MCF 10A (cell line): ENCODE measurements around the gene HYKK. TPM values are rescaled to one million over a fixed set of nuclear protein-coding genes. Genes with fewer than 3 reads are reported as not detected.
"Not testable (repeated sequence)": the region's sequence is repeated elsewhere in the genome, so short reads cannot be mapped to it uniquely, and the experiment has no call there.

ENCODE experiments used
- BruUV-seq: library from RNA; stranded (reverse); fragments of 400-500 nt; replicated peaks from 2 replicates; lab custom pipeline; 2021; lab: Mats Ljungman, UMichigan
- CTCF ChIA-PET: fragments of 300-600 bp; sonication (Branson Sonifier 250); formaldehyde crosslinking; extraction: SDS; loops from one replicate; lab custom pipeline; 2021; ENCODE audit warnings: antibody characterized with exemption, inconsistent platforms; lab: Yijun Ruan, JAX
- POLR2A ChIA-PET: fragments of 300-600, 350-650 bp; sonication (Branson Sonifier 250); formaldehyde crosslinking; extraction: SDS; loops from one replicate; lab custom pipeline; 2020; ENCODE audit warnings: antibody characterized with exemption, inconsistent platforms; lab: Yijun Ruan, JAX
- DNase-seq: peaks from one replicate; pipeline ENCODE4 v3.0.0-alpha.2; 2018; ENCODE audit not compliant: unreplicated experiment
- H3K27ac Mint-ChIP-seq: one replicate; pipeline ENCODE4 v1.8.0; 2022; ENCODE audit warnings: mild to moderate bottlenecking, low read depth, mixed read lengths; ENCODE audit not compliant: unreplicated experiment
- H3K27me3 Mint-ChIP-seq: one replicate; pipeline ENCODE4 v1.8.0; 2022; ENCODE audit warnings: mixed read lengths; ENCODE audit not compliant: insufficient read depth, unreplicated experiment
- H3K36me3 Mint-ChIP-seq: one replicate; pipeline ENCODE4 v1.8.0; 2022; ENCODE audit warnings: mild to moderate bottlenecking, moderate library complexity, mixed read lengths; ENCODE audit not compliant: insufficient read depth, unreplicated experiment
- H3K4me1 Mint-ChIP-seq: one replicate; pipeline ENCODE4 v1.8.0; 2022; ENCODE audit warnings: mixed read lengths; ENCODE audit not compliant: insufficient read depth, unreplicated experiment
- H3K4me3 Mint-ChIP-seq: one replicate; pipeline ENCODE4 v1.8.0; 2022; ENCODE audit warnings: mild to moderate bottlenecking, moderate library complexity, mixed read lengths; ENCODE audit not compliant: unreplicated experiment
- H3K9me3 Mint-ChIP-seq: one replicate; pipeline ENCODE4 v1.8.0; 2022; ENCODE audit warnings: mixed read lengths; ENCODE audit not compliant: unreplicated experiment
- CTCF ChIP-seq: fragments of 200-600 bp; IDR thresholded peaks from one replicate; pipeline ENCODE4 v1.8.0; 2022; ENCODE audit warnings: antibody characterized with exemption, mild to moderate bottlenecking; ENCODE audit not compliant: unreplicated experiment
- intact Hi-C: fragments of 100-400 bp; cut with micrococcal nuclease; formaldehyde crosslinking; loops from 2 replicates; pipeline ENCODE4 v1.14.1; 2022
- total RNA-seq: library from RNA; stranded (reverse); gene quantifications from 2 replicates; pipeline ENCODE4 v1.2.3, GENCODE V29; 2022

HYKK gene
- total RNA-seq, 1 experiment from 2014 or later: 1.2 TPM

- Mint-ChIP-seq H3K4me3 (no peak overlapping the region), H3K36me3 (peaks cover 27% of the 10 kb centered on the region), H3K4me1 (no peaks in the 10 kb centered on the region), H3K9me3 (no peaks in the 10 kb centered on the region), H3K27me3 (no peaks in the 10 kb centered on the region), H3K27ac (no peak overlapping the region)
- CTCF ChIA-PET: no interaction called here
- BruUV-seq: no TSS peak
- intact Hi-C loops: no loop called here
- no peak for DNase-seq
- no peak for TF ChIP-seq CTCF
- POLR2A ChIA-PET: interaction anchor here (1.0 to 2.2 kb wide), 2 partner anchors 11 to 23 kb away, joined by 3 to 8 read pairs; partner anchors contain the start of gene PSMA4
These were observed 44.5 kb downstream of the HYKK start for GRCh38 chr15:78551902-78552301.

DNA sequence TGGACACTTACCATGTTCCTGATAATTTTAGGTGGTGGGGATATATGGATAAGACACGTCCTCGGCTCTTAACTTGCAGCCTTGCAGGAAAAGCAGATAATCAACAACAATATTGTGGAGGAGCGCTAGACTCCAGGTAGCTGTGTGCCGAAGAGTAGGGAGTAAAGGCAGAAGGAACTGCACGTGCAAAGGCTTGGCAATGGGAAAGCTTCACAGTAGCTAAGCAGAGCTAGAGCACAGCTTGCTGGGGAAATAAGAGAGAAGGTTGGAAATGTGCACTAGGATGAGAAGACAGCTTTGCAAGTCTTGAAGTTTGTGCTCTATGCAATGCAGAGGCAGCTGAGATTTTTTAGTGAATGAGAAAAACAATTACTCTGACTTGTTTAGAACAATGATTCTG lies 45.2 kb downstream of the HYKK start:
- intact Hi-C loops: no loop called here
- no peak overlapping the region for H3K27ac Mint-ChIP-seq
- no peaks in the 10 kb centered on the region for H3K4me1 Mint-ChIP-seq
- no peaks in the 10 kb centered on the region for H3K9me3 Mint-ChIP-seq
- no TSS peak for BruUV-seq
- CTCF ChIA-PET: no interaction called here
- no peaks in the 10 kb centered on the region for H3K27me3 Mint-ChIP-seq
- DNase-seq: no peak
- POLR2A ChIA-PET: interaction anchor here (0.6 to 2.2 kb wide), 3 partner anchors 12 to 44 kb away, joined by 3 to 8 read pairs (median 3); partner anchors contain the start of gene PSMA4
- H3K4me3 Mint-ChIP-seq: no peak overlapping the region
- peaks cover 20% of the 10 kb centered on the region for H3K36me3 Mint-ChIP-seq
- TF ChIP-seq CTCF: no peak

DNA sequence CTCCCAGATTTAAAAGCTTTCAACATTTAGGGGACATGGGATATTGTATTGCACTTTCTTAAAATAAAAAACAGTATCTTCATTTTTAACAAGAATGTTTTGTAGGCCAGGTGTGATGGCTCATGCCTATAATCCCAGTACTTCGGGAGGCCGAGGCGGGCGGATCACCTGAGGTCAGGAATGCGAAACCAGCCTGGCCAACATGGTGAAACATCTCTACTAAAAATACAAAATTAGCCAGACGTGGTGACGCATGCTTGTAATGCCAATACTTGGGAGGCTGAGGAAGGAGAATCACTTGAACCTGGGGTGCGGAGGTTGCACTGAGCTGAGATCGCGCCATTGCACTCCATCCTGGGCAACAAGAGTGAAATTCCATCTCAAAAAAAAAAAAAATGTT lies 52.8 kb downstream of the HYKK start:
- BruUV-seq, H3K36me3 Mint-ChIP-seq, H3K27ac Mint-ChIP-seq, CTCF ChIA-PET, H3K27me3 Mint-ChIP-seq, H3K4me1 Mint-ChIP-seq, H3K9me3 Mint-ChIP-seq, DNase-seq, intact Hi-C loops, H3K4me3 Mint-ChIP-seq: not testable (repeated sequence)
- POLR2A ChIA-PET: interaction anchor here (1.8 kb wide), 1 partner anchor 20 kb away, joined by 5 read pairs; the partner anchor contains the start of gene PSMA4

DNA sequence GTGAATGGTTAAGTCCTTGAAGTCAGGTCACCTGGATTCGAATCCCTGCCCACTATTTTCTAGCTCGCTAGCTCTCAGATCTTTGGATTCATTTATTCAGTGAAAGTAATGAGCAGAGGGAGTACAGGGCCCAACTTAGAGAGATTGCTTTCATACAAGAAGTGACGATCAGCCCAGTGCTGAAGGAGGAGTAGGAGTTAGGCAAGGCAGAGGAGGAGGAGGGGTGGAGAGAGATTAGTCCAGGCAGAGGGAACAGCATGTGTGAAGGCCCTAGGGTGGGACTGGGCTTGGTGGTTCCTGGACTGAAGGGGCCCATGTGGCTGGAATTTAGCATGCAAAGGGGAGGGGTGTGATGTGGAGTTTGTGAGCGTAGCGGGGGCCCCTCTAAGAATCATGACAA lies 54.1 kb downstream of the HYKK start:
- no peak for DNase-seq
- no peaks in the 10 kb centered on the region for H3K27me3 Mint-ChIP-seq
- CTCF ChIA-PET: interaction anchor here (0.5 kb wide), 1 partner anchor 436 kb away, joined by 3 read pairs; no protein-coding TSS in a partner anchor

More for the DNA sequence above, 54.1 kb downstream of the HYKK start:
- H3K27ac Mint-ChIP-seq: no peak overlapping the region
- peaks cover 4% of the 10 kb centered on the region for H3K4me1 Mint-ChIP-seq
- no TSS peak for BruUV-seq
- no peak for TF ChIP-seq CTCF
- H3K9me3 Mint-ChIP-seq: no peaks in the 10 kb centered on the region
- intact Hi-C loops: no loop called here
- POLR2A ChIA-PET: interaction anchor here (0.6 to 1.8 kb wide), 2 partner anchors 21 to 553 kb away, joined by 3 to 5 read pairs; partner anchors contain the start of gene PSMA4
- no peaks in the 10 kb centered on the region for H3K36me3 Mint-ChIP-seq
- H3K4me3 Mint-ChIP-seq: no peak overlapping the region
